Right lobe of liver (tissue), 6 donors: Measurements from ENCODE around the gene TLE4. TPM values are rescaled to one million over a fixed set of nuclear protein-coding genes. Genes with fewer than 3 reads are reported as not detected.

Experiments
- ATAC-seq, 4 donors: fragments of 200-7000 bp; cut with Tn5 transposase; one replicate each; pipeline ENCODE4 v1.9.1; 2020; ENCODE audit warnings: mild to moderate bottlenecking in 4 of 4, moderate library complexity in 4 of 4
- DNase-seq, 3 donors: peaks; one replicate each; pipeline ENCODE4 v3.0.0-alpha.2; 2020
- H3K27ac ChIP-seq, 3 donors: fragments of 200-600 bp; one replicate each; pipeline ENCODE4 v1.8.0; 2022
- H3K27me3 ChIP-seq, 2 donors: fragments of 200-600 bp; one replicate each; pipeline ENCODE4 v1.8.0; 2022
- H3K36me3 ChIP-seq, 4 donors: fragments of 200-600 bp; sonication (generic) in 1 of 4; one replicate each; pipeline versions ENCODE4 v1.5.1 to v1.8.0; 2017 to 2022; ENCODE audit warnings: control low read depth in 1 of 4
- H3K4me1 ChIP-seq, 4 donors: fragments of 200-600 bp; sonication (generic) in 1 of 4; one replicate each; pipeline versions ENCODE4 v1.5.1 to v1.8.0; 2017 to 2022; ENCODE audit warnings: control low read depth in 1 of 4
- H3K4me3 ChIP-seq, 3 donors: fragments of 200-600 bp; one replicate each; pipeline ENCODE4 v1.8.0; 2022
- H3K9me3 ChIP-seq, 4 donors: fragments of 200-600 bp; sonication (generic) in 1 of 4; one replicate each; pipeline versions ENCODE4 v1.5.1 to v1.8.0; 2017 to 2022; ENCODE audit warnings: control low read depth in 1 of 4
- CTCF ChIP-seq, 4 donors: fragments of 200-600 bp in 3 of 4; fragments of 450-650 bp in 1 of 4; IDR thresholded peaks; one replicate each; pipeline versions ENCODE4 v1.5.1 to v1.8.0; 2016 to 2022; ENCODE audit warnings: antibody characterized with exemption in 4 of 4, mild to moderate bottlenecking in 2 of 4
- POLR2A ChIP-seq: fragments of 450-650 bp; IDR thresholded peaks from one replicate; pipeline ENCODE4 v1.6.1; 2017; ENCODE audit warnings: antibody characterized with exemption, mild to moderate bottlenecking
- WGBS: methylation state at CpG from one replicate; pipeline ENCODE4 v1.1.6; 2018; ENCODE audit warnings: low coverage, low lambda C conversion rate; ENCODE audit not compliant: insufficient coverage; ENCODE audit errors: missing lambda C conversion rate; 5-methylcytosine and 5-hydroxymethylcytosine counted together
- intact Hi-C, 2 donors: fragments of 100-400 bp; cut with DNase I; formaldehyde crosslinking; loops; one replicate each; pipeline versions ENCODE4 v1.11.2 to v1.14.1; 2022
- total RNA-seq, 6 experiments: library from RNA; depleted of rRNA in 2 of 6; stranded (reverse); fragments of >200 nt in 2 of 6; fragmentation: NEBNext Ultra II Directional in 3 of 6; extraction: Animal tissue kit (Norgen Biotek cat#: 25700) in 3 of 6; gene quantifications; one replicate each; pipeline versions ENCODE4 v1.1.0 to v1.2.4, GENCODE V29; 2016 to 2023
- donor health status: DM: no; HTN: yes; CAD: no.
- donor health status: DM: no; HTN: no; CAD: no.
- donor health status: DM: no; HTN: no; CAD: no.
- donor health status: DM: no; HTN: yes; CAD: no.
- donor health status: DM: no; HTN: yes; CAD: no.

Gene TLE4
- total RNA-seq, 6 experiments from 2014 or later, result 2.9 to 8.3 (median 5.7) TPM

GRCh38 chr9:79569814-79570447 lies 1.8 kb upstream of the TLE4 start:
- H3K9me3 ChIP-seq, result no peaks in the 10 kb centered on the region
- ATAC-seq (no peak), DNase-seq (no peak)
- H3K27me3 ChIP-seq, result no peaks in the 10 kb centered on the region
- H3K4me1 ChIP-seq, result peaks cover 0 to 7% (median 0%) of the 10 kb centered on the region in 4 donors
- peak overlapping the region in 2 of 3 donors; percentile 42 to 54 for H3K4me3 ChIP-seq
- intact Hi-C loops, result no loop called here
- no peaks in the 10 kb centered on the region for H3K36me3 ChIP-seq
- H3K27ac ChIP-seq, result no peak overlapping the region
- TF ChIP-seq POLR2A, result no peak
- TF ChIP-seq CTCF (IDR thresholded peaks at IDR 0.05), result no peak
- WGBS, result 19% methylated on average over 17 of the region's 18 CpGs

- WGBS, result 1% methylated on average over 23 of the region's 69 CpGs
- intact Hi-C loops, result no loop called here
- ATAC-seq (no peak), DNase-seq (peak; percentile 36 to 60 (median 60))
- H3K36me3 ChIP-seq, result no peaks in the 10 kb centered on the region
- peak overlapping the region in 1 of 3 donors; percentile 2 for H3K27ac ChIP-seq
- TF ChIP-seq POLR2A, result no peak
- TF ChIP-seq CTCF (IDR thresholded peaks at IDR 0.05), result no peak
- peak overlapping the region; percentile 42 to 54 (median 51) for H3K4me3 ChIP-seq
- peaks cover 0 to 7% (median 0%) of the 10 kb centered on the region in 4 donors for H3K4me1 ChIP-seq
- H3K9me3 ChIP-seq, result no peaks in the 10 kb centered on the region
- no peaks in the 10 kb centered on the region for H3K27me3 ChIP-seq
Observed at GRCh38 chr9:79570448-79571308, 1.1 kb upstream of the TLE4 start.

GRCh38 chr9:79572032-79572607 lies 355 bp downstream of the TLE4 start:
- Histone ChIP-seq H3K27me3 (no peaks in the 10 kb centered on the region), H3K4me3 (peak overlapping the region; percentile 72 to 83 (median 82)), H3K36me3 (no peaks in the 10 kb centered on the region), H3K4me1 (peaks cover 0 to 7% (median 0%) of the 10 kb centered on the region in 4 donors), H3K9me3 (no peaks in the 10 kb centered on the region), H3K27ac (peak overlapping the region; percentile 88 to 95 (median 93))
- WGBS, result under 1% methylated on average over 31 of the region's 48 CpGs
- TF ChIP-seq CTCF (IDR thresholded peaks at IDR 0.05) (no peak), POLR2A (no peak)
- DNase-seq (peak in 2 of 3 donors; percentile 60 to 63), ATAC-seq (peak in 3 of 4 donors; percentile 1 to 20 (median 10))
- intact Hi-C loops, result no loop called here

GRCh38 chr9:79572608-79573411 lies 1.0 kb downstream of the TLE4 start:
- WGBS, result no CpG with 5 or more reads among the region's 115 CpGs

More at GRCh38 chr9:79572608-79573411, 1.0 kb downstream of the TLE4 start:
- Histone ChIP-seq H3K27ac (peak overlapping the region; percentile 88 to 95 (median 93)), H3K4me1 (peaks cover 0 to 7% (median 0%) of the 10 kb centered on the region in 4 donors), H3K4me3 (peak overlapping the region; percentile 72 to 83 (median 82)), H3K9me3 (no peaks in the 10 kb centered on the region), H3K27me3 (no peaks in the 10 kb centered on the region), H3K36me3 (no peaks in the 10 kb centered on the region)
- DNase-seq, result peak; percentile 62 to 77 (median 76)
- intact Hi-C loops, result no loop called here
- TF ChIP-seq POLR2A, result no peak
- TF ChIP-seq CTCF (IDR thresholded peaks at IDR 0.05), result peak in 1 of 4 donors; percentile 10
- peak in 1 of 4 donors; percentile 4 for ATAC-seq
